ENCODE measurements around the gene PRR33.

- TF ChIP-seq CTCF (IDR thresholded peaks at IDR 0.05; ENCODE audit: borderline replicate concordance, extremely low read depth, low read length, poor library complexity, severe bottlenecking) (no peak), EZH2 (IDR thresholded peaks at IDR 0.05; ENCODE audit: borderline replicate concordance, low read depth, low read length, severe bottlenecking) (no peak)
Observed at GRCh38 chr11:1880746-1881441, 10.8 kb downstream of the PRR33 start.

Measured in DND-41 (cell line).